GM19467 (cell line): ENCODE data around the gene RTN4R.

Source experiments
- ATAC-seq: cut with Tn5 transposase; IDR thresholded peaks from one replicate; pipeline ENCODE4 v1.9.1; 2021; ENCODE audit warnings: mild to moderate bottlenecking, moderate library complexity; ENCODE audit not compliant: unreplicated experiment

Gene RTN4R

DNA sequence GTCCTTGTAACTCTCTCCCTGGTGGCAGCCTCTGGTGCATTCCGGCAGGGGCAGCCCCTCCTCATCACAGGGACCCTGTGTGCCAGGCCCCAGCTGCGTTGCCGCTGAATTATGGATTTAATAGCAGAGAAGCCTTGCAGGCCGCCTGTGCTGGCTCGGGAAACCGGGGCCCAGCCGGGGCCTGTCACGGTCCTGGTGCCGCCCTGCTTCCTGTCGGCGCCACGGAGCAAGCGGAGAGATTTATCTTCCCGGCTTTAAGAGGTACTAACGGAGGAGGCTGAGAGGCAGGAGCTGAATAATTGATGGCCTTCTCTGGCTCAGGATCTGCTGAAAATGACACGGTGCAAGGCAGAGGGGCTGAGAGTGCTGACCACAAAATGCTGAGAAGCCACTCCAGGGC, 63.3 kb downstream of the RTN4R start:
- ATAC-seq, result no peak

DNA sequence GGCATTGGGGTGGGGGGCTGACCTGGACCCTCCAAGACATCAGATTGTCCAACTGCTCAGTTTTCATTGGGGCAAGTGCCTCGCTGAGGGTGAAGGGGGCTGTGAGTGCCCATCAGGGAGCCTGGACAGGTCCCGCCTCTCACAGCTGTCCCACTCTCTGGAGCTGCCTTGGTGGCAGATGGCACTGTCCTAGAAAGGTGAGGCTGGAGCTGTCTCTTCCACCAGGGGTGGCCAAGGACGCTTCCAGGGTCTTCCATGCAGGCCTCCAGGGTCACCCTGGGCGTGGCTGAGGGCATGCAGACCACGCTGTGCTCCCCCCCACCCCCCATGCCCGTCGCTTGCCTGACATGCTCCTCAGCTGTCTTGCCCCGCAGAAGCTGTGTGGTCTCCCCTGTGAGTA, 63.8 kb downstream of the RTN4R start:
- ATAC-seq, result no peak

DNA sequence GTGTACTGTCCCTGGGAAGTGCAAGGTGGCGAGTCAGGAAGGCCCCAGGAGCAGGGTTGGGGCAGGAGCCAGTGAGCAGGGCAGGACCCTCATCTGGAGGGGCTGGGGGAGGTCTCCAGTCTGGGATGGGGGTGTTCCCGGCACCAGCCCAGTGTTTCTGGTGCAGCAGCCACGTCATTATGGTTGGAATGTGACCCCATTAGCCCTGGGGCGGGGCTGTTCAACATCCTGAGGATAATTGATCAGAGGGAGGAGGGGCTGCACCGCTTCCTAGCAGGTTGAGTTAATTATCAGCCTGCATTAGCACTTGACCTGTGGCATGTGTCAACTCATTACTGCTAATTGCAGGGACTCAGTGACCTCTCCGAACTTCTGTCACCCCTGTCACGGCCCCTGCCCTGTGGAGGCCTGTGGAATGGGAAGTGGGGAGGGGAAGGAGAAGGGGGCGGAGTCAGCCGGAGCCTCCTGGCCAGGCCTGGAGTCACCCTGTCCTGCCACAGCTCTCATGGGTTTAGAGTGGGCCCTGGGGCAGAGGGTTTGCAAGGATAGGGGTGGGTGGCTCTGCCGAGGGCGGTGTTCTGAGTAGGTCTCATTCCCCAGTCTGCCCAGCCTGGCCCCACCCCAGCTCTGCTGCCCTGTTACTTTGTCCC, 64.4 kb downstream of the RTN4R start:
- ATAC-seq, result no peak

DNA sequence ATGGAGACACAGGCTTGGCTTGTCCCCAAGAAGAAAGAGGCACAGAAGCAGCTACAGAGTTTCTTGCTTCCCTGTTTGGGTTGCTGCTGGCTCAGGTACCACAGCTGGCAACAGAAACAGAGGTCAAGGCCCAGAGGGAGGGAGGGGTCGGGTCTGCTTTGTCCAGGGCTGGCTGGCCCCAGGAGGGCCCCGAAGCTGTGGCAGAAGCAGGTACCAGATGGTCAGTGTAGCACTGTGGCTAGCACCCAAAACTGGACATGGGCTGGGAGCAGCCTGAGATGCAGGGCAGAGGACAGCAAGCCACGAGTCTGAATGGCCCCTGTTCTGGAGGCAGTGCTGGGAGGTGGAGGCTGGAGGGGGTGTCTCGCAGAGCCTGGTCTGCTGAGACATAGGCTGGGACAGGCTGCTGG, 65.0 kb downstream of the RTN4R start:
- ATAC-seq, result no peak

DNA sequence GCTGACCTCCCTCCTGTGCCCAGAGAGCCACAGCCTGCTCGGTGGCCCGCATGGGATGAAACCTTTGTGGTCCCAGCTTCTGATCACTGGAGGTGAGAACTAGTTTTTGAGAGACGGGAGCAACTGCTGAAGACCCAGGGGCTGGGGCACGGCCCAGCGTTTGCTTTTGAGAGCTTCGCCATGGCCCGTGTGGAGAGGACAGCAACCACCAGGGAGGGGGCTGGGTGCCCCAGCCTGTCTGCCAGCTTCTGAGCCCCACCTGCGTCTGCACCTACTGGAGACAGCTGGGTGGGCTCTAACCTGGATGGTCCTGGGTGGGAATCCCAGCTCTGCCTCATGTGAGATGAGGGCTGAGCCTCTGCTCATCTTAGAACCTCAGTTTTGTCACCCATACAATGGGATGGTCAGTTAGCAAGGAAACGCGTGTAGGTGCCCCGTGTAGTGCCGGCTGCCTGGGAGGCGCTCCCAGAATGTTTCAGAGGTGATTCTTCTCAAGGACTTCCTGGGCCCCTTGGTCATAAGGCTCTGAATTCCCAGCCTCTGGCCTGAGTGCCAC, 66.2 kb downstream of the RTN4R start:
- no peak for ATAC-seq

DNA sequence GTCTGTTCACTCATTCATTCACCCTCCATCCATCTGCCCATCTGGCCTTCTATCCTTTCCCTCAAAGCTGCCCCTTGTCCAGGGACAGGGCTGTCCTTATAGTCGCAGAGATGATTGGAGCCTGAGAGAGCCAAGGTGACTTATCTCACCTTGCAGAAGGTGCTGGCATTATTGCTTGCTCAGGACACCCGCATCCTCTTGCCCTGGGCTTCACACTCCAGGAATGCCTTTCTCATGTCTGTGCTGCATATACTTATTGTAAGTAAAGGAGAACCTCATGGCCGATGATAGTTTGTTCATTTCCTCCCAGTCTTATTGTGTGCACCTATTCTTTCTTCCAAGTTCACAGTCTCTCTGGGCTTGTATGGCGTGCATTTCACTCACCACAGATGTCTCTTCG, 68.2 kb downstream of the RTN4R start:
- no peak for ATAC-seq

DNA sequence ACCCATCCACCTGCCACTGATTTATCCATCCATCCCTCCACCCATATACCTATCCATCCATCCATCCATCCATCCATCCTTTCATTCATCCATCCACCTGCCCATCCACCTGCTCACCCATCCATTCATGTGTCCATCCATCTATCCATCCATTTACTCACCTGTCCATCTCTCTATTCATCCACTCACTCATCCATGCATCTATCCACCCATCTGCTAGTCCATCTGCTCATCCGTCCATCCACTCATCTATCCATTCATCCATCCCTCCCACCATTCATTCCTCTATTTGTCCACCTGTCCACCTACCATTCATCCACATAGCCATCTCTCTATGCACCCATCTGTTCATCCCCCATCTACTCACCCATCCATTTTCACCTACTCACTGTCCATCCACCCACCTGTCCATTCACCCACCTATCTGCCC, 68.7 kb downstream of the RTN4R start:
- no peak for ATAC-seq

DNA sequence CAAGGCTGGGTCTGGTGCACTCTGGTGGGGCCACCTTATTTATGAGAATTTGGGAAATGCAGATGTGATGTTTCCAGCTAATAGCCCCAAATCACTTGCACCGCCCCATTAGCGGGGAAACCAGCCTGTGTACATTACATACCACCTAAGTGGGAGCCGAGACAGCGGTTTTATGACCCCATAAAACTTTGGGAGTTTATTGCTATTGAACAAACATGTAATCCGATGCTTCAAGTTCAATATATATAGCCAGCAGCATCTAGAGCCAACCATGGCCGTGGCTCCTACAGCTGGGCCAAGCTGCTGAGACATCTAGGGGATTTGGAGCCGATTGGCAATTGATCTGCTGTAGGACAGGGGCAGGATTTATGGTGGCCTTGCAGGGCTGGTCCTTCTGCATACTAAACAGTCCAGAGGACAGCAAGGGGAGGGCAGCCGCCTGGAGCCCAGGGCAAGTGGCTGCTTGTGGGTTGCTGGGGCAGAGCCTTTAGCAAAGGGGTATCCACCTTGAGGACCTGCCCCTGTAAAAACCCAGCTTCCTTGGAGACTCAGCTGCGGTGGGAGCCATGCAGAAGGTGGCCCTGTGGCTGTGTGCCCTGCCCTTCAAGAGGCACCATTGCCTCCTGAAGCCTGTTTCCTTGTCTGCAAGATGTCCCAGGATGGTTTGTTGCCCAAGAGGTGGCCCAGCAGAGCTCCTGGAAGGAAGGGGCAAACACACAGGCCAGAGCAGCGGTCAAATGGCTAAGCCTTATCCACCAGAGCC, 69.4 kb downstream of the RTN4R start:
- no peak for ATAC-seq

DNA sequence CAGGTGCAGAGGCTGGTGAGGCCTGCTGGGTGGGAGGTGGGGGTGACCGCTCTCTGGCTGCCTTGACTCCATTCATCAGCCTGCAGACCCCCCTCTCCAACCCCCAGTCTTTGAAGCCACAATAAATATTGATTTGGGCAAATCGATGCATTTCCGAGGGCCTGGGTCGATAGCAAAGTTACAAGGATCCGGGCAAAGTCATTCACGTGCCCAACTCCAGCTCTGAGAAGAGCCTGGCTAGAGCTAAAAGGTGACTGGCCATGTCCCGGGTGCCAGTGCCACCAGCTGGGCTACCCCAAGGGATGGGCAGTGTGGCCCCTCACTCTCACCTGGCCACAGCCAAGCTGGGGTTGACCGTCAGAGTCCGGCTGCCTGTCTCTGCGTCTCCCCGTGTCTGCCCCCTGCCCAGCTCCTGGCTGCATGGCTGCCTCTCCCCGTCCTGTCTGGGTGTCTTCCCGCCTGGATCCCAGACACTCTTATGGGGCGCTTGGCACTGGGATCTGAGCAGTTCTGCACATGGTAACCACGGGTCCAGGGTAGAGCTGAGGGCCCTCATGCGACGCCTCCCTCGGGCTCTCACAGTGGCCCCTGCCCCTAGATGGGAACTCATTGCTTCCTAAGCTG, 70.6 kb downstream of the RTN4R start:
- no peak for ATAC-seq

DNA sequence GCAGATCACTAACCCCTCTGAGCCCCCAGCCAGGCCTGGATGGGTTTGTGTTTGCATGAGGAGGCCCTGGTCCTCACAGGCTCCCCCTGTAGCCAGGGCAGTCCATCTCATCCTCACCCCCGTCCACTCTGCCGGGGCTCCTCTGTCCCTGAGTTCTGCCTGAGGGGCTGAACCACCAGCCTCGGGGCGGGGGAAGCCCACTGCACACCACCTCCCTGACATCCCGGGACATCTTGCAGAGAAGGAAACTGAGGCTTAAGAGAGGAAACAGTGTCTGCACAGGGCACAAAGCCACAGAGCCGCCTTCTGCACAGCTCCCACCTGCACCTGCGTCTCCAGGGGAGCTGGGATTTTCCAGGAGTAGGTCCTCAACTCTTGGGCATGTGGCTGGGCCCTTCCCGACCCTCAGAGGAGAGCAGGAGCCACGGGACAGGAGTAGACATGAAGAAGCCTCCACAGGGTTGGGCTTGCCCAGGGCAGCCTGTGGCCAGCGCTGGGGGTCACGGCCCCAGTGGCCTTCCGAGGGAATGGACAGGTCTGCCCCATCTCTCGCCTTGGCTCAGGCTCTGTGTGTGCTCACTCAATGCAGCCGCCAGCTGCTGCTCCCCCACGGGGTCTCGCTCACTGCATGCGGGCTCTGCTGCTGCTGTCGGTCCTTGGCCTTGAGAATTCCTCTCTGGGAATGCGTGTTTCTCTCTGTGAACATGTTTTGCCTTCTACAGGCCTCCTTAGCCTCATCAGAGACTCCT, 71.8 kb downstream of the RTN4R start:
- no peak for ATAC-seq

DNA sequence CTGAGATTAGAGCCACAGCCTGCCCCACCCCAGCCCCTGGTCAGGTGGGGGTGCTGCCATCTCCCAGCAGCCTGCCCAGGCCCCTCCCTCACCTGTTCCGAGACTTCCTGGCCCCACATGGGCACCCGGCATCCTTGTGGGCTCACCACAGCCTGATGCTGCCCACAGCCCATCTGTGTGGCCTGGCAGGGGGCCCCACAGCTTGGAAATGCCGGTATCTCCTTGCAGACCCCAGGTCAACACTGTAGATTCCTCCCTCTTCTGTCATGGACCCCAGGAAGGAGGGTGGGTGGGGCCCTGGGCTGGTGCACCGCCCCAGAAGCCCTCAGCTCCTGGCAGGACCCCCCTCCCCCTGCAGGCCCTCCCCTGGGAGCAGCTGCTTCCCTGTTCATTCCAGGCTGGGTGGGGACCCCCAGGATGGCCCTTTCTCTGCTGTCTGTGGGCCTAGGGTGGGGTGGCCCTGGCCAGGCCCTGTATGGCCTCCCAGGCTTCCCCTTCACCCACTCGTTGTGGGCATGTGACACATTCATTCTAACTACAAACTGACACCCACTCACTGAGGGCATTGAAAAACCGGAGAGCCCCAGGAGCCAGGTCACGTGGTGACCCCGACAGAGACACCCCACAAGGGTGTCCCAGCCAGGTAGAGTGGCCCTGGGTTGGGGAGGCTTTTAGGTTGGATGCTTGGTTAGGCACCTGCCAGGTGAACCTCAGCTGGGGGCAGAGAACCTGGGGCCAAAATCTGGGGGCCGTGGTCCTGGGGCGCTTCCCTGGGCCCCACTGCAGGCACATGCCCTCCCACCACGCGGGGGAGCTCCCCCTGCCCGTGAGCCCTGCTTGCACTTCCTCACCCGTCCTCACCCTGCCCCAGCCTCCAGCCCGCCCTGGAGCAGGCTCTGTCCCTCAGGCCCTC, 73.2 kb downstream of the RTN4R start:
- no peak for ATAC-seq

DNA sequence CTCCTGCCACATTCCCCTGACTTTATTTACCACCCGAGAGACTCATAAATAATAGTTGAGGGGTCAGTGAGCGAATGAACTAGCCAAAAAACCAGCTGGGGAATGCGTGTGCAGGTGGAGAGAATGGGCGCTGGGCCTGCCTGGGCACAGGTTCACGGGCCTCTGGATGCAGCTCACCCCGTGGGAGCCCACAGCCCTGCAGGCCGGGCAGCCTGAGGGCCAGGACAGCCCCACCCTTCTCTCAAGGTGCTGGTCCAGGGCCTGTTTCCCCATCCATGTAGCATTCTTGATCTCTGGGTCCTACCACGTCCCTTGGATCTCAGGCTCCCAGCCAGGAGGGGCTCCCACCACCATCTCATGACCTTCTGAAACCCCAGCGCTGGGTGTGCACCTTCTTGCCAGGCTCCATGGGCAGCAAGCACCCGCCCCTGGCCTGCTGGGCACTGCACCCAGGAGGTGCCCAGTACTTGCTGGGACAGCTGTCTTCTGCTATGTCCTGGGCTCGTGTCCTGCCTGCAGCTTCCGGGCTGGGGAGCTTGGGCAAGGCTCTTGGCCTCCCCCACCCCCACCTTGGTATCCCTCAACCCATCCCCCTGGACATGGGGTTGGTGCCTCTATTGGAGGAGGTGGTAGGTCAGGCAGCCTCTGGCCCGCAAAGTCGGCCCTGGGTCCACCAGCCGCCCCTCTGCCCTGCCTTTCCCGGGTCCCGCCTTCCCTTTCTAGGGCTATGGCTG, 74.2 kb downstream of the RTN4R start:
- no peak for ATAC-seq

DNA sequence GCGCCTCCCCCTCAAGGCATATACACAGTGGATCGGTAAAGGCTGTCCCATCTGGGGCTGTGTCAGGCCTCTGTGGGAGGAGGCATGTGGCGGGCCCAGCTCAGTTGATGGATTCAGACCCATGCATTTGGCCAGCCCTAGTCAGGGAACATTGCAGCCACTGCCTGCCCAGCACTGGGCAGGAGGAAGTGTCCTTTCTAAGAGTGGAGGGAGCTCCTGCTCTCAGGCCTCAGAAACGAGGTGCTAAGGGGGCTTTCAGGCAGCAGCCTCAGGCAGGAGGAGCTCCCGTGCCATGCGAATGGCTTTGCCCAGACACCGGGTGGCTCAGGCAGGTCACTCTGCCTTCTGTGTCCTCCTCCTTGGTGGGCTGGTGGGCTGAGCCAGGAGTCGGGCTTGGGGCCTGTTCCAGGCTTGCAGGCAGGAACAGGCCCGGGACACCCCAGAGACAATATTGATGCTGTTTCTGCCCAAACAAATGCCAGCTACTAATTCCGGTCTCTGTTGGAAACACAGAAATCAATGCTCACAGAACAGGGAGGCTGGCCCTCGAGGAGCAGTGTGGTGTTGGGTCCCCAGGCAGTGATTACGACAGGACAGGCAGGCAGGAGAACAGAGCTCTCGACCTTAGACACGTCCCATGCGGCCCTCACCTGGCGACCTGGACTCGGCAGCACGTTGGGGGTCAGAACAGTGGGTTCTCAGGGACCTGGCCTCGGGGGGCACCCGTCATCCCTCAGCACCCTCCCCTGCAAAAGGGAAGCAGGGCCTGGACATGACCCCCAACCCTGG, 75.0 kb downstream of the RTN4R start:
- no peak for ATAC-seq

DNA sequence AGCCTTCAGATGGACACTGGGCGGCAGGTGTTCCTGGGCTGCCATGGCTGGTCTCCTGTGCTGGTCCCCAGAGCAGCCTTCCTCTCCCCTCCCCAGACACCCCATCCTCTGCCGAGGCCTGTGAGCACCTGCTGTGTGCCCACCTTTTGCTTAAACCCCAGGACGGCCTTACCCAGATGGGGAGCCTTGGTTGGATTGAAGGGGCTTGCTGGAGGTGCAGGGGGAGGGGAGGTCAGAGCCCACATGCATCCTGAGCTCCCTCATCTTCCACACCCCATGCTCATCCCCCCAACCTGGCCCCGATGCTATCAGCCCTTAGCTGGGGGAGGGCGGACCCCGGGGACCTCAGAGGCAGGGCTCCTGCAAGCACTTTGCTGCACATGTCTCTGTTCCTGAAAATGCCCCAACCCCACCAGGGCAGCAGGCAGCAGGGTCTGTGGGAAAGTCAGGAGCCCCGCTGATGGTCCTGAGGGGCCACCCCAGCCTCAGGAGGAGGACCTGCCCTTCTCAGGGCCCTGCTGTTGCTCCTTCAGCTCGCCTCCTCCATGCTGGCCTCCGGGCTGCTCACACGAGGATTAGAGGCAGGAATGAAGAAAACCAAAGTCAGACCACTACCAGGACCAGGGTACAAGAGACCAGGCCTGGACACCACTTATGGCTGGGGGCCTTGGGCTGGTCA, 75.7 kb downstream of the RTN4R start:
- ATAC-seq, result no peak

DNA sequence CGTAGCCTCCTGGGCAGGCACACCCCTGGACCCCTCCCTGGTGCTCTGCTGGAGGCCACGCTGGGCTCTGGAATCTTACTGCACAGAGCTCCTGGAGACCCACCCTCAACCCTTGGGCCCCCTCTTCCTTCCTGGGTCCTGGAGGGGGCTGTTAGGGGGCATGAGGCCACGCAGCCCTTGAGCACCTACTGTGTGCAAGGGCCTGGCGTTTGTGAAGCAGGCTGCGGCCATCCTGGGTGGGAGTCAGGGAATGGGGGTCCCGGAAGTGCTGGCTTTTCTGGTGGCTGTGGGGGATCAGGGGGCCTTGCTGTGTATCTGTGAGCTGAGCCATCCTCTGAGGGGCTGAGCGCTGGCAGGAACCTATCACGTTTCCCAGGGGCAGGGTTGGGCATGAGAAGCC, 76.3 kb downstream of the RTN4R start:
- ATAC-seq, result no peak
